Fibroblast of lung (primary cell): Measurements from ENCODE around the gene TMEM269.

Experiments
- EZH2 ChIP-seq: IDR thresholded peaks from 2 replicates; pipeline ENCODE4 v1.5.1; 2012; ENCODE audit warnings: low read length, control low read depth, mild to moderate bottlenecking; ENCODE audit errors: missing control alignments
- TF ChIP-seq, protein P1 (sequence below), 2 donors: IDR thresholded peaks in 1 of 2; conservative IDR thresholded peaks in 1 of 2; 1 replicate in 1 of 2; 2 replicates in 1 of 2; pipeline ENCODE4 v1.5.1; 2011 to 2012; ENCODE audit warnings: low read length in 2 of 2, control low read depth in 1 of 2, inconsistent platforms in 1 of 2, low read depth in 1 of 2, mild to moderate bottlenecking in 1 of 2

- TF ChIP-seq, protein P1, sequence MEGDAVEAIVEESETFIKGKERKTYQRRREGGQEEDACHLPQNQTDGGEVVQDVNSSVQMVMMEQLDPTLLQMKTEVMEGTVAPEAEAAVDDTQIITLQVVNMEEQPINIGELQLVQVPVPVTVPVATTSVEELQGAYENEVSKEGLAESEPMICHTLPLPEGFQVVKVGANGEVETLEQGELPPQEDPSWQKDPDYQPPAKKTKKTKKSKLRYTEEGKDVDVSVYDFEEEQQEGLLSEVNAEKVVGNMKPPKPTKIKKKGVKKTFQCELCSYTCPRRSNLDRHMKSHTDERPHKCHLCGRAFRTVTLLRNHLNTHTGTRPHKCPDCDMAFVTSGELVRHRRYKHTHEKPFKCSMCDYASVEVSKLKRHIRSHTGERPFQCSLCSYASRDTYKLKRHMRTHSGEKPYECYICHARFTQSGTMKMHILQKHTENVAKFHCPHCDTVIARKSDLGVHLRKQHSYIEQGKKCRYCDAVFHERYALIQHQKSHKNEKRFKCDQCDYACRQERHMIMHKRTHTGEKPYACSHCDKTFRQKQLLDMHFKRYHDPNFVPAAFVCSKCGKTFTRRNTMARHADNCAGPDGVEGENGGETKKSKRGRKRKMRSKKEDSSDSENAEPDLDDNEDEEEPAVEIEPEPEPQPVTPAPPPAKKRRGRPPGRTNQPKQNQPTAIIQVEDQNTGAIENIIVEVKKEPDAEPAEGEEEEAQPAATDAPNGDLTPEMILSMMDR (conservative IDR thresholded peaks at IDR 0.05 in 1 of 2, IDR thresholded peaks at IDR 0.05 in 1 of 2; ENCODE audit: low read depth in 1 of 2, low read length in 2 of 2) = no peak
- no peak for TF ChIP-seq EZH2
Observed at GRCh38 chr1:42833981-42834380, 49.2 kb downstream of the TMEM269 start.
